DMS114 treated with DMSO at 0.1 percent for 48 hours (cell line): Measurements from ENCODE around the gene EVI2B.
"Not testable (repeated sequence)": the region's sequence is repeated elsewhere in the genome, so short reads cannot be mapped to it uniquely, and the experiment has no call there.

ENCODE experiments used
- DNase-seq: peaks from one replicate; lab custom pipeline; 2025; ENCODE audit not compliant: unreplicated experiment; lab: John Stamatoyannopoulos, UW

EVI2B gene

DNA sequence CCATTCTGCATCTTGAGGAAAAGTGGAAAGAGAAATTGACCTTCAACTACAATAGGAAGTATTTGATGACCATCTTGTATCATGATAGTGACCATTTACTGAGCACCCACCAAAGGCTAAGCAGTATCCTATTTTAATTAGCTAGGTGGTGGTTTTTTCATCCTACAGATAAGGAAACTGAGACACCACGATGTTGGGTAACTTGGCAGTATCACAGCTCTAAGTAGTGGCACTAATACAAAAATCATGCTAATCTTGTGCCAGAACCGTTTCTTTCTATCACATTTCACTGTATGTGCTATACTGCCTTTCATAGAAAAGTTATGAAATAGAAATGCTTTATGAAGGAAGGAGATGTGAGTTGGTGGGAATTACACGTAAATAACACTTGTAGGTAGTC is 2.3 kb downstream of the EVI2B start:
- DNase-seq: no peak

DNA sequence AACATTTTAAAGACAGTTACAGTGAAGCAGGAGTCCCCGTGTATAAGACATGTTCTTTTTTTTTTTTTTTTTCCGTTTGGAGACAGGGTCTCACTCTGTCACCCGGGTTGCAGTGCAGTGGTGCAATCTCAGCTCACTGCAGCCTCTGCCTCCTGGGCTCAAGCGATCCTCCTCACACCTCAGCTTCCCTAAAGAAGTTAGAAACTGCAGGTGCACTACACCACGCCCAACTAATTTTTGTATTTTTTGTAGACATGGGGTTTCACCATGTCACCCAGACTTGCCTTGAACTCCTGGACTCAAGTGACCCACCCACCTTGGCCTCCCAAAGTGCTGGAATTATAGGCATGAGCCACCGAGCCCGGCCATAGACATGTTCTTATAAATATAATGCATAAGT is 3.0 kb downstream of the EVI2B start:
- DNase-seq: no peak

GRCh38 chr17:31310260-31310659 is 3.6 kb downstream of the EVI2B start:
- DNase-seq: no peak

GRCh38 chr17:31309556-31309955 is 4.3 kb downstream of the EVI2B start:
- no peak for DNase-seq

GRCh38 chr17:31308372-31309334 is 5.2 kb downstream of the EVI2B start:
- no peak for DNase-seq

- DNase-seq: no peak
Measured at GRCh38 chr17:31307640-31308039, 6.2 kb downstream of the EVI2B start.

GRCh38 chr17:31299624-31300023 is 14.2 kb downstream of the EVI2B start:
- no peak for DNase-seq

GRCh38 chr17:31297090-31297489 is 16.8 kb downstream of the EVI2B start, which contains the start of gene OMG:
TSS of gene OMG (minus strand) at chr17:31297239. CDS start at chr17:31296331, 908 bp downstream.
- no peak for DNase-seq

DNA sequence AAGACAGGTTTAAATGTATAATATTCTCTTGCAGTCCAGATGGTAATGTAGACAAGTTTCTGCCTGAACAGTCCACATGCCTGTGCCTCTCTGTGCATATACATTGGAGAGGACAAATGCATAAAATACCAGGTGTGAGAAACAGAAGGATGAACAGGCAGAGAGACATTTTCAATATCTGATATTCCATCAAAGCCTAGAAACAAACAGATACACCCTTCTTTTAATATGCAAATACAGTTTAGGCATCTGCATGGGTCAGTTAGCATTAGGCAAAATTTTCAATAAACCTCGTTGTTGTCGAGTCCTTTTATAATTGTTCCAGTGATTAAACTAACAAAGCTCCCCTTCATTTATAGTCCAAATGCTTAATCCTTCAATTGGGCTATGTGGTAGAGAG is 17.7 kb downstream of the EVI2B start:
- DNase-seq: no peak

DNA sequence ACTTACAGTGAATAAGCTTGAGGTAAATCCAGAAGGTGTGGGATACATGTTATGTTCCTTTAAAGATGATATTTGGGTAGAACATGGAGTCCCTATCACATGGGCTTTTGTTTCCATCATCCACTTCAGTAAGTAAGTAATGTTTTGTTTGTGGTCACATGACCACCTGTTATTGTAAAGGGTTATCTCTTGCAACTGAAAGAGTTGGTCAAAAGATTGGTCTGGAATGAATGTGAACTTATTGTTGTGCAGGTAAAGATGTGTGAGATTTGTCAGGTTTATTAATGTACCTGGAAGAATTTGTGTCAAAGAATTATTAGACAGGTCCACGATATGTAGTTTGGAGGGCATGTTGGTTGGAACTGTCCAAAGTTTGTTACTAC is 18.4 kb downstream of the EVI2B start:
- no peak for DNase-seq

GRCh38 chr17:31294820-31295488 is 18.9 kb downstream of the EVI2B start:
- DNase-seq: no peak

- no peak for DNase-seq
Measured at GRCh38 chr17:31294231-31294630, 19.6 kb downstream of the EVI2B start.

DNA sequence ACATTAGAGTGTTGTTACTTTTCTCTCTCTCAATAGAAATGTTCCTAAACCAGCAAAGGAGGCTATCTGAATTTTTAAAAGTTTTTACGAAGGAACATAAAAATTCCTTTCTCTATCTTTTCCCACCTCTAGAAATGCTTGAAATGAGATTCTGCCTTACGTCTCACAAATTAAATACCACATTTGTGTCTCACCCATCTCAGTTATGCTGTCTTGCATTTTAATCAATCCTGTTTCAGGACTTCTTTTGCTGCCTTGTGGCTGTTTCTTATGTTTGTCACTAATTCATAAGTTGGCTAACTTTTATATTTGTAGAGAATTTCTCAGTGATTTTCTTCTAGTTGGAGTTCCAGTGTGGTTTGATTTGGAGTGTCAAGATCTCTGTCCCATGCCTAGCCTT is 20.3 kb downstream of the EVI2B start:
- no peak for DNase-seq

DNA sequence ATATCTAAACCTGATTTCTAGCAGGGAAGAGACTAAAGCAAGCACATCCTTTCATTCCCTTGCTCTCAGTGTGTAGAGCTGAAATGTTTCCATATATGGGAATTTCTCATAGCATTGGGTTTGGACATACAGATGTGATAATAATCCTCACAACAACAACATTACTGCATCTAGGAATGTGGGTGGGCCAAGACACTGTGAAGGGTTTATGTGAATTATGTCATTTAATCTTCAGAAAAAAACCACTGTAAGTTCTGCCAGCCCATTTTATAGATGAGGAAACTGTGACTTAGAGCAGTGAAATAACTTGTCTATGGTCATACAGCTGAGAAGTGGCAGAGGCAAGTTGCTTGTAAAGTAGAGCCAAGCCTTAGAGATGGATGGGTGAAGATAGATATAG is 22.0 kb downstream of the EVI2B start:
- DNase-seq: no peak

DNA sequence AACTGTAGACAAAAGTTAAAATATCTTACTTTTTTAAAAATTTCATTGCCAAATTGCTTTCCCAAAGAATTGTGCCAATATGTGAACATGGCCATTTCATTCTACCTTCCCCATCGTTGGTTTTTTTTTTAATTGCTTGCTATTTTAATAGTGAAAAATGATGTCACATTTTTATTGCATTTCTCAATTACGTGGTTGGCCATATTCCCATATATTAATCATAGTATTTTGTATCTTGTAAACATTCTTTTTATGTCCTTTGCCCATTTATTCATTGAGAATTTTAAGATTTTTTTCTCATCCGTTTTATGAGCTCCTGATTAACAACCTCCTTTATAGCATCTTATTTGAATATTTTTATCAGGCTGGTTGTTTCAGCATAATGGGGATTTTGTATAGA is 24.1 kb downstream of the EVI2B start:
- DNase-seq: no peak

GRCh38 chr17:31287932-31288331 is 25.9 kb downstream of the EVI2B start:
- DNase-seq: not testable (repeated sequence)

- DNase-seq: peak; percentile 13
Measured at GRCh38 chr17:31286587-31286986, 27.3 kb downstream of the EVI2B start.

DNA sequence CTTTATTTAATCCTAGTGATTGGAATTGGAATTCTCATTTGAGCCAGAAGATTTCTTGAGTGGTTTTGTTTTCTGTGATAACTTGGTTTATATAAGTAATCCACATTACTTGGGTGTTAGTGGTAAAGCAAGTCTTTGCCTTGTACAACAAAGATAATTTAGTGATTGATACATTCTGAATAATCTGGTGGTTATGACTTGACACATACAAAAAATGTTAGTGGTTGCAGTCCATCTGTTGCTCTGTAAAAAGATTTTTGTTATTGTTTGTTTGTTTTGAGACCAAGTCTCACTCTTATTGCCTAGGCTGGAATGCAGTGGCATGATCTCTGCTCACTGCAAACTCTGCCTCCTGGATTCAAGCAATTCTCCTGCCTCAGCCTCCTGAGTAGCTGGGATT is 30.0 kb downstream of the EVI2B start:
- no peak for DNase-seq

GRCh38 chr17:31281061-31281460 is 32.8 kb downstream of the EVI2B start:
- DNase-seq: no peak

DNA sequence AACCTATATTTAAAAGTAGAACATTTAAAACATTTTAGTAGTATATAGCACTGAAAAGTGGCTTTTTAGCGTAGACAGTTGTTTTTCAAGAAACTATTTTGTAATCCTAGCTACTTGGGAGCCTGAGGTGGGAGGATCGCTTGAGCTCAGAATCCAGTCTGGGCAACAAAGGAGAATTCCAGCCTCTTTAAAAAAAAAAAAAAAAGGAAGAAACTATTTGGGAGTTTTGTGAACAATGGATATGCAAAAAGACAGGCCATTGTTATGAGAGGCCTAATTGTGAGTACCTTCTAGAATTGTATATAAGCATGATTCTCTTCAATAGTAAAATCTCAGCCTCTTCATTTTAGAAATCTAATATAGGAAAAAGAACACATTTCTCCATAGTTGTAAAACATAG is 34.5 kb downstream of the EVI2B start:
- no peak for DNase-seq

- DNase-seq: no peak
Measured at GRCh38 chr17:31275116-31275515, 38.7 kb downstream of the EVI2B start.

DNA sequence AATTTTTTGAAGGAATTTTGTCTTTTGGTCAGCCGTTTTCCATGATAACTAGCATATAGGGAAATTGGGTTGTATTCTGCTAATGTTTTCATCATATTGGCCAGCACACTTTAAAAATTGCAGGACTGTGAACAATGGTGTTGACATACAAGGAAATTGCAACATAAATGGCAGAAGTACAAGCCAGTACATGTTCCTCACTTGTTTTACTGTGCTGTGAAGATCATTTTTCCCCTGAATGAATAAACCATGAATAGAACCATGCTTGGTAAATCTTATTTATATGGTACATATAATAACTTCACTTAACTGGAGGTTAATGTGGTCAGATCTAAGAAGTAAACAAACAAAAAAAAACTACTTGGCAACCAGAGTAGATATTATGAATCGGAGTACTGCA is 39.6 kb downstream of the EVI2B start:
- DNase-seq: no peak
